GM15510 (cell line): Measurements from ENCODE around the gene CYP26B1.

Source experiments
- POLR2A ChIP-seq: IDR thresholded peaks from 3 replicates; pipeline ENCODE4 v1.6.1; 2011; ENCODE audit warnings: borderline replicate concordance; ENCODE audit not compliant: insufficient read length; ENCODE audit errors: extremely low read depth

Gene CYP26B1

GRCh38 chr2:72103161-72103560 lies 44.5 kb downstream of the CYP26B1 start:
- TF ChIP-seq POLR2A, result no peak

DNA sequence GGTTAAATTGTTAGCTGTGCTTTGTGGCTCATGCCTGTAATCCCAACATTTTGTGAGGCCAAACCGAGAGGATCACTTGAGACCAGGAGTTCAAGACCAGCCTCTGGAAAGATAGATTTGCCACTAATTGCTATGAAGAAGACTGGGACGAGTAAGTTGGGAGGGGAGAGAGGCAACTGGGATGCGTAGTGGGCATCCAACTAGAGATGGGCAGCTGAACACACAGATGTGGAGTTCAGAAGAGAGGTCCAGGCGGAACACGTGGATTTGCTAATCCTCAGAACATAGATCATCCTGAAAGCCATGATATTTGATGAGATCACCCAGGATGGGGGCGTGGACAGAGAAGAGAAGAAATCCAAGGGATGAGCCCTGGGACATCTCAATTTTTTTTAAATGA lies 48.7 kb downstream of the CYP26B1 start:
- TF ChIP-seq POLR2A, result no peak

- no peak for TF ChIP-seq POLR2A
These were observed 50.4 kb downstream of the CYP26B1 start for GRCh38 chr2:72097276-72097675.

- TF ChIP-seq POLR2A, result no peak
These were observed 51.5 kb downstream of the CYP26B1 start for GRCh38 chr2:72096181-72096580.

DNA sequence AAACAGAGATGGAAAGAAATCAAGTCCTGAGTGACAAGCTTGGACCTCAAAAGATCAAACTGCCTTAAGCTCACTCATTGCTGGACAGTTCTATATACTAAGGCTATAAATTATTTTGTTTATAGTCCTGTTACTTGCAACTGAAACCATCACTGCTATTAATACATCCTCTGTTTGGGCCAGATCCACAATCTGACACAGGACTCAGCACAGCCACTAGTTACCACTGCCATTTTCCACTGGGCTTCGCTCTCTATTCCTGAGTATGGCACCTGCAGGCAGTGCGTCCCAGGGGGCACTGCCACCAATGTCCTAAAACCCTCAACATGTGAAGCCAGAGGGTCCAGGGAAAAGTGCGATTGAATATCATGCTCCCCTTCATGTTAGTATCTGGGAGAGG lies 52.3 kb downstream of the CYP26B1 start:
- TF ChIP-seq POLR2A, result no peak

DNA sequence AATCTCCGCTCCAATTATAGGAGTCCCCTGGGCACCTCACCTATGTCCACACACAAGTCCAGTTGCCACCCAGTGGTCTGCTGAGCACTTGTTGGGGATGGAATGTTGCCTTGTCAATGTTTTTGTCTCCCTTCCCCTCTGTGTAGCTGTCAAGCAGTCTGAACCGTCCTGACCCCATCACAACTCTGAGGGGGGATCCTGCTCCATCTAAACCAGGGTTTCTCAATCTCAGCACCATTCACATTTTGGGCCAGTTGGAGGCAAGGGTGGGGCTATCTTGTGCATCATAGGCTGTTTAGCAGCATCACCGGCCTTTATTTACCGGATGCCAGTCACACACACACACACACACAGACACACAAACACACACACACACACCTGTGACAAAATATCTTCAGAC lies 53.0 kb downstream of the CYP26B1 start:
- TF ChIP-seq POLR2A, result no peak

DNA sequence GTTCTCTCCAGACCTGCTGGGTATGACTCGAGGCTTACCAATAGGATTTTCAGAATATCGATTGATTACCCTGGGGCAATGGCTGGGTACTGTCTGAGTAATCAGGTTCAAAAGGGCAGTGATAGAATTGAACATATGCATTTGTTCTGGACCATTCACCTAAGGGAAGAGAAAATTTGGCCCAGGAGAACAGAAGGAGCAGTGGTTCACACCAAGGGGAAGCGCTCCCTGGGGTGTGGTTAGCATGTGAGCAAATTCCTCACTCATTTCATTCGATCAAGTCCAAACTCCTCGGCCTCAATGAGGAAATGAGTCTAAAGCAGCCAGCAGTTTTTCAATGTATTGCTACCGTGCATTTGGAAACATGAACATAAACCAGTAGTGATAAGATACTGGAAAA lies 55.6 kb downstream of the CYP26B1 start:
- TF ChIP-seq POLR2A, result no peak

DNA sequence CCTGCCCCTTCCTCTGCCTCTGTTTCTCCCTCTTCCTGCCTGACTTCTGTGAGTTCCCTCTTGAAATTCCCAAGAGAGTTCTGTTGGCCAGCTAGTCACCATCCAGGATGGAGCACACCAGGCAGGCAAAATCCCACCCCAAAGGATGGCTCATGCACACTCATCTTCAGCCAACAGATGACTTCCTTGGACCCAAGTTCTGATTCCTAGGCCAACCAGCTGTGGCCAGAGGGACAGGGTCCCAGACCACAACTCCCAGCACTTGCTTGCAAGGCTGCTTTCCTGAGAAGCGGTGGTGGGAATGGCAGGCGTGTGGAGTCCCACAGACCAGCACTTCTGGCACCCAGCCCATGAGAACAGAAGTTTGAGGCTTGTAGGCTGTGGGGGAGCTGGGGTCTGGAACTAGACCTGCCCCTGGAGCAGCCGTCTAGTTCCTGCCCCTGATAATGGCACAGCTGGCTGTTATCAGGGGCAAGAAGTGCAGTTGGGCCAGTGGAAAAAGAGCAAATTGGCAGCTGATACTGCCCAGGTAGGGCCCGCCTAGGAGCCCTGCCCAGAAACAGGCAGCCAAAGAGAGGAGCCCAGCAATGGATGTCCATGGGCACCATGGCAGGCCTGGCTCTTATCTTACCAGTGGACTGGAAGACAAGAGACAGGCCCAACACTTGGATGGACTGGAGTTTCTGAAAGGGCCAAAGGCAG lies 56.7 kb downstream of the CYP26B1 start:
- no peak for TF ChIP-seq POLR2A

GRCh38 chr2:72090271-72090720 lies 57.4 kb downstream of the CYP26B1 start:
- no peak for TF ChIP-seq POLR2A

DNA sequence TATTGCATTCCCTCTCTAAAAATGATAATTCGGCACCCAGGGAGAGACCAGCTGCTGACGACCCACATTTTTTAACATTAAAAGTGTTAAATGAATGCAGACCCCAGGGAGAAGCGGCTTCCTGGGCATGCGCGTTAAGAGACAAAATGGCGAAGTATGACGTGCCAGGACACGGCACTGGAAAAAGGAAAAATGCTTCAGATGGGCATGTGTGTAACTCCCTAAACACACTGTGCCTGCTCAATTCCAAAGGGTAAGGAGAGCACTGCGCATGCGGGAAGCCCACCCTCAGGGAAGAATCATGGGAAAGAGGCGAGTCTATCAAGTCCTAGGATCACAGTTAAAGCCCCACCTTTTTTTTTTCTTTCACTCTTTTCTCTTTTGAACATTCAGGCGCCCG lies 58.1 kb downstream of the CYP26B1 start:
- TF ChIP-seq POLR2A, result no peak

- no peak for TF ChIP-seq POLR2A
These were observed 58.6 kb downstream of the CYP26B1 start for GRCh38 chr2:72089028-72089427.

GRCh38 chr2:72085513-72085912 lies 62.1 kb downstream of the CYP26B1 start:
- no peak for TF ChIP-seq POLR2A

DNA sequence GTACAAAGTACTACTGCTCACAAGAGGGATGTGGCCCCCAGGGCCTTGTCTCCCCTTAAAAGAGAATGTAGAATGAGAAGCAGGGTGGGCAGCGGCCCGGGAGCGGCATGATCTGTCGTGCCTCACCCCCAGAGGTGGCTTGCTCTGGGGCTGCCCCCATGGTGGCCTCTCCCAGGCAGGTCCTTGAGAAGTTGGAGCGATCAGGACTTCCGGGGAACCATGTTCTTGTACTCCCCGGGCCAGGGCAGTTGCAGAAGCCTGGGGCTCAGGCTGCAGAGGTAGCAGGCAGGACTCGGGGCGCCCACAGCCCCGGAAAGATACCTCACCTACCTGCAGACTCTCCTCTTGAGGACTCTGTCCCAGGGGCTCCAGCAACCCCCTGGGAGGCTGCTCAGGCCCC lies 62.6 kb downstream of the CYP26B1 start:
- no peak for TF ChIP-seq POLR2A

DNA sequence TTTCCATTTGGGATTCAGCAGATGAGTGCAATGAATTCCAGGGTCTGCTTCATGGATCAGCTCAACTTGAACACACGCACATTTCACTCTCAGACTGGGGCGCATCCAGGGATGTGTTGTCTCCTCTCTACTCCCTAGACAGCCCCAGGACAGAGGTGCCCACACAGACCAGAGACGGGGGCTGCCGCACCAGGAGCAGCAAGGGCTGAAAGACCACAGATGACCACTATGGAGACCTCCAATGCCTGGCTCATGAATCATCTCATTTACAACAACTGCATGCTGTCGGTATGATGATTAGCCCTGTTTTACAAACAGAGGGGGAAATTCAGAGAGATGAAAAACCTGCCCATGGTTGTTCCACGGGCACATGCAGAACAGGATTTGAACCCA lies 63.1 kb downstream of the CYP26B1 start:
- no peak for TF ChIP-seq POLR2A

GRCh38 chr2:72083751-72084583 lies 63.7 kb downstream of the CYP26B1 start:
- TF ChIP-seq POLR2A, result no peak

- no peak for TF ChIP-seq POLR2A
These were observed 64.8 kb downstream of the CYP26B1 start for GRCh38 chr2:72082887-72083286.

GRCh38 chr2:72082021-72082601 lies 65.6 kb downstream of the CYP26B1 start:
- TF ChIP-seq POLR2A, result no peak

GRCh38 chr2:72081451-72081850 lies 66.2 kb downstream of the CYP26B1 start:
- TF ChIP-seq POLR2A, result no peak
